Naive thymus-derived CD4-positive, alpha-beta T cell (primary cell): Measurements from ENCODE around the gene ROCK2. TPM values are rescaled to one million over a fixed set of nuclear protein-coding genes. Genes with fewer than 3 reads are reported as not detected.

ENCODE experiments used
- ATAC-seq: fragments of 150-1000 bp; cut with Tn5 transposase; 2 replicates; pipeline ENCODE4 v1.10.0; 2021; ENCODE audit warnings: mild to moderate bottlenecking, moderate library complexity
- CTCF ChIA-PET: fragments of 350-600 bp; sonication (Branson Sonifier 250); formaldehyde crosslinking; loops from one replicate; lab custom pipeline; 2021; ENCODE audit warnings: antibody characterized with exemption; lab: Charles Lee
- POLR2A ChIA-PET: fragments of 350-600 bp; sonication (Branson Sonifier 250); formaldehyde crosslinking; loops from one replicate; lab custom pipeline; 2021; ENCODE audit warnings: antibody characterized with exemption, inconsistent platforms; lab: Charles Lee
- DNase-seq, 9 donors: peaks; one replicate each; pipeline versions ENCODE4 v3.0.0 to v3.0.0-alpha.2; 2020 to 2022; ENCODE audit warnings: mixed read lengths in 1 of 9
- H3K27ac ChIP-seq: one replicate; pipeline ENCODE4 v1.7.0; 2013; ENCODE audit warnings: mild to moderate bottlenecking, low read depth, low read length, moderate library complexity
- H3K27me3 ChIP-seq, 2 donors: one replicate each; pipeline ENCODE4 v1.7.0; 2013; ENCODE audit warnings: low read length in 2 of 2, mild to moderate bottlenecking in 2 of 2, moderate library complexity in 2 of 2; ENCODE audit not compliant: control insufficient read depth in 2 of 2, insufficient read depth in 2 of 2
- H3K36me3 ChIP-seq, 3 experiments: 1 replicate in 2 of 3; 2 replicates in 1 of 3; pipeline ENCODE4 v1.7.0; 2013; ENCODE audit warnings: low read length in 3 of 3, mild to moderate bottlenecking in 3 of 3, moderate library complexity in 1 of 3; ENCODE audit not compliant: insufficient read depth in 3 of 3, control insufficient read depth in 2 of 3
- H3K4me1 ChIP-seq, 2 donors: one replicate each; pipeline ENCODE4 v1.7.0; 2013; ENCODE audit warnings: low read length in 2 of 2, mild to moderate bottlenecking in 2 of 2, moderate library complexity in 1 of 2; ENCODE audit not compliant: control insufficient read depth in 2 of 2, insufficient read depth in 2 of 2
- H3K4me3 ChIP-seq: 2 replicates; pipeline ENCODE4 v1.7.0; 2013; ENCODE audit warnings: mild to moderate bottlenecking, low read length
- H3K9me3 ChIP-seq, 3 experiments: 1 replicate in 2 of 3; 2 replicates in 1 of 3; pipeline ENCODE4 v1.7.0; 2013; ENCODE audit warnings: low read length in 3 of 3; ENCODE audit not compliant: control insufficient read depth in 2 of 3
- H3K27ac Mint-ChIP-seq, 9 donors: one replicate each; pipeline ENCODE4 v1.8.0; 2020 to 2022; ENCODE audit warnings: mixed read lengths in 9 of 9, mild to moderate bottlenecking in 8 of 9, moderate library complexity in 5 of 9, inconsistent platforms in 2 of 9
- H3K27me3 Mint-ChIP-seq, 5 donors: one replicate each; pipeline ENCODE4 v1.8.0; 2021 to 2022; ENCODE audit warnings: mixed read lengths in 5 of 5, mild to moderate bottlenecking in 1 of 5
- H3K36me3 Mint-ChIP-seq, 5 donors: one replicate each; pipeline ENCODE4 v1.8.0; 2020 to 2022; ENCODE audit warnings: mixed read lengths in 5 of 5, mild to moderate bottlenecking in 3 of 5, inconsistent platforms in 1 of 5
- H3K4me1 Mint-ChIP-seq, 7 donors: one replicate each; pipeline ENCODE4 v1.8.0; 2020 to 2022; ENCODE audit warnings: mixed read lengths in 7 of 7, mild to moderate bottlenecking in 3 of 7, inconsistent platforms in 1 of 7
- H3K4me3 Mint-ChIP-seq, 10 donors: one replicate each; pipeline ENCODE4 v1.8.0; 2020 to 2022; ENCODE audit warnings: mild to moderate bottlenecking in 10 of 10, mixed read lengths in 10 of 10, moderate library complexity in 6 of 10, inconsistent platforms in 2 of 10
- H3K9me3 Mint-ChIP-seq, 11 donors: one replicate each; pipeline ENCODE4 v1.8.0; 2020 to 2022; ENCODE audit warnings: mixed read lengths in 11 of 11, mild to moderate bottlenecking in 4 of 11, inconsistent platforms in 1 of 11, moderate library complexity in 1 of 11
- intact Hi-C, 2 donors: fragments of 100-400 bp; cut with micrococcal nuclease; formaldehyde crosslinking; loops; one replicate each; pipeline ENCODE4 v1.15.1; 2023
- polyA plus RNA-seq, 2 donors: library from polyadenylated mRNA; unstranded; fragments of 300-500 nt; fragmentation: Illumina TruSeq; gene quantifications; one replicate each; pipeline ENCODE4 v1.2.3, GENCODE V29; 2021
- total RNA-seq, 6 experiments: library from RNA in 5 of 6; stranded (reverse) in 5 of 6; gene quantifications; 1 replicate in 5 of 6; 2 replicates in 1 of 6; pipeline ENCODE4 v1.2.3 and lab custom pipeline; 2021 to 2026

Gene ROCK2
- total and polyA plus RNA-seq, 7 experiments from 2014 or later = 12.0 to 23.9 (median 18.7) TPM

DNA sequence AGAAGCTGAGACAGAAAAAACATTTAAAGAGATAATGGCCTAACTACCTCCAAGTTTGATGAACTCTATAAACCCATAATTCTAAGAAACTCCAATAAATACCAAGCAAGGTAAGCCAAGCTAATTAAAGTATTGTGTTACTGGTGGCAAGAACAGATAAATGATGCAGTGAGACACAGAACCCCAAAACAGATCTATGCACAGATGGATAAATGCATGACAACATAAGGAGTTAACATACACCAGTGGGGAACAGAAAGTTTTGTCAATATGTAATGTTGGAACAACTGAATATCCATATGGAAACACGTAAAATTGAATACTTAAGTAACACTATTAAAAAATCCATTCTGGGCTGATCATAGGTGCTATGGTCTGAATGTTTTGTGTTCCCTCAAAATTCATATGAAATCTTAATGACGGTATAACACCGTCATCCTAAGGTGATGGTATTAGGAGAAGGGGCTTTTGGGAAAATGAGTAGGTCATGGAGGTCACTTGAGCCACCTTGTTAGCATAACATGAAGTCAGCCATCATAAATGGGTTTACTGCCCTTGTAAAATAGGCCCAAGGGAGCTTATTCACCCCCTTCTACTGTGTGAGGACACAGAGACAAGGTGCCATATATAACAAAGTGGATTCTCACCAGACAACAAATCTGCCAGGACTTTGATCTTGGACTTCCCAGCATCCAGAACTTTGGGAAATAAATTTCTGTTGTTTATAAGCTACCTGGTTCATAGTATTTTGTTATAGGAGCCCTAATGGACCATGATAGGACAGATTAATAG lies 102.8 kb downstream of the ROCK2 start:
- H3K36me3 Mint-ChIP-seq = peaks cover 0 to 40% (median 3%) of the 10 kb centered on the region in 5 donors
- no peak overlapping the region for H3K4me3 Mint-ChIP-seq
- no peaks in the 10 kb centered on the region for H3K9me3 Mint-ChIP-seq
- H3K27ac Mint-ChIP-seq = no peak overlapping the region
- ATAC-seq (no peak), DNase-seq (no peak)
- H3K27ac ChIP-seq = no peak overlapping the region
- no peaks in the 10 kb centered on the region for H3K4me1 ChIP-seq
- H3K4me1 Mint-ChIP-seq = peaks cover 0 to 12% (median 2%) of the 10 kb centered on the region in 7 donors
- H3K36me3 ChIP-seq = no peaks in the 10 kb centered on the region
- intact Hi-C loops = no loop called here
- CTCF ChIA-PET = interaction anchor here (0.6 kb wide), 1 partner anchor 342 kb away, joined by 3 read pairs; no protein-coding TSS in a partner anchor
- H3K9me3 ChIP-seq = no peaks in the 10 kb centered on the region
- H3K27me3 Mint-ChIP-seq = no peaks in the 10 kb centered on the region
- no peaks in the 10 kb centered on the region for H3K27me3 ChIP-seq
- POLR2A ChIA-PET = no interaction called here
- H3K4me3 ChIP-seq = no peak overlapping the region

- intact Hi-C loops = loop anchor here in 1 of 2 donors (10.0 kb wide), 1 partner anchor 405 kb away; no protein-coding TSS in a partner anchor
- CTCF ChIA-PET = no interaction called here
- H3K27ac ChIP-seq = no peak overlapping the region
- Mint-ChIP-seq H3K4me3 (no peak overlapping the region), H3K9me3 (no peaks in the 10 kb centered on the region), H3K4me1 (peaks cover 0 to 12% (median 5%) of the 10 kb centered on the region in 7 donors), H3K27ac (no peak overlapping the region), H3K36me3 (peaks cover 0 to 40% (median 0%) of the 10 kb centered on the region in 5 donors), H3K27me3 (no peaks in the 10 kb centered on the region)
- no peaks in the 10 kb centered on the region for H3K36me3 ChIP-seq
- H3K27me3 ChIP-seq = no peaks in the 10 kb centered on the region
- no peak overlapping the region for H3K4me3 ChIP-seq
- H3K9me3 ChIP-seq = no peaks in the 10 kb centered on the region
- no peak for ATAC-seq
- DNase-seq = no peak
- POLR2A ChIA-PET = no interaction called here
- H3K4me1 ChIP-seq = no peaks in the 10 kb centered on the region
Measured at GRCh38 chr2:11239666-11240462, 104.6 kb downstream of the ROCK2 start.

- peaks cover 0 to 40% (median 0%) of the 10 kb centered on the region in 5 donors for H3K36me3 Mint-ChIP-seq
- H3K4me3 ChIP-seq = no peak overlapping the region
- ChIA-PET CTCF (no interaction called here), POLR2A (no interaction called here)
- no peaks in the 10 kb centered on the region for H3K9me3 Mint-ChIP-seq
- H3K27ac ChIP-seq = no peak overlapping the region
- peaks cover 0 to 12% (median 5%) of the 10 kb centered on the region in 7 donors for H3K4me1 Mint-ChIP-seq
- no peaks in the 10 kb centered on the region for H3K4me1 ChIP-seq
- no peak overlapping the region for H3K27ac Mint-ChIP-seq
- no peaks in the 10 kb centered on the region for H3K36me3 ChIP-seq
- no peak for DNase-seq
- no peaks in the 10 kb centered on the region for H3K9me3 ChIP-seq
- H3K27me3 ChIP-seq = no peaks in the 10 kb centered on the region
- intact Hi-C loops = loop anchor here in 1 of 2 donors (10.0 kb wide), 1 partner anchor 404 kb away; no protein-coding TSS in a partner anchor
- no peaks in the 10 kb centered on the region for H3K27me3 Mint-ChIP-seq
- H3K4me3 Mint-ChIP-seq = no peak overlapping the region
- no peak for ATAC-seq
Measured at GRCh38 chr2:11239147-11239546, 105.3 kb downstream of the ROCK2 start.

DNA sequence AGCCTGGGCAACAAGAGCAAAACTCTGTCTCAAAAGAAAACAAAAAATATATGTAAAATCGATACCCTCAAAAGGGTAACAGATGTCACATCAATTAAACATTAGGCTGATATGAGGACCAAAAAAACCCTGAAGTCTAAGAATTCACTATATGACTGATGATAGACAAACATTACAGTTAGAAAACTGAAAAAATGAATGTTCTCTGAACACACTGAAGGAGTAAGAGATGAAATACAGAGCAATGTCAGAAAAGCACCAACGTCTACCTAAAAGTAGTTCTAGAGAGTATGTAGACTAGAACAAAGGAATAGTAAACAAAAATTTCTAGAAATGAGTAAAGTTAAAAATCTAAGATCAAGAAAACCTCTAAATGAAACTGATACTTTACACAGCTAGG lies 107.3 kb downstream of the ROCK2 start:
- ATAC-seq = no peak
- CTCF ChIA-PET = no interaction called here
- POLR2A ChIA-PET = no interaction called here

DNA sequence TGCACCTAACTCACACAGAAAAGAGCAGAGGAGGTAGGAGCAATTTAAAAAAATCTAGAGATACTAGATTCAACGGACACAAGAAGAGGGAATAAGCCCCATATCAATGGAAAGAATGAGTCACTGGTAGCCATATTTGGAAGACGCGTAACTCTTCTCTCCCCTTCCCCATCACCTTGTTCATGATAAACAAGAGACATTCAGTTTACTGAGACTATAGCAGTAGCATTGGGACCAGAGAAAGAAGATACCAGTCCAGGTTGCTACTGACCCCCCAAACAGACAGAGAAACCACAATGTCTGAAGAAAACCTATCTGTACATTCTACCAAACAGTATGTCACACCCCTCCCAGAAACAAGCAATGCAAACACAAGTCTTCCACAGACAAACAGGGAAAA lies 108.1 kb downstream of the ROCK2 start:
- Histone ChIP-seq H3K9me3 (no peaks in the 10 kb centered on the region), H3K4me3 (no peak overlapping the region), H3K36me3 (no peaks in the 10 kb centered on the region), H3K4me1 (no peaks in the 10 kb centered on the region), H3K27me3 (no peaks in the 10 kb centered on the region), H3K27ac (no peak overlapping the region)
- ChIA-PET POLR2A (no interaction called here), CTCF (no interaction called here)
- no peak overlapping the region for H3K27ac Mint-ChIP-seq
- H3K36me3 Mint-ChIP-seq = peaks cover 0 to 20% (median 1%) of the 10 kb centered on the region in 5 donors
- no peak for ATAC-seq
- no peaks in the 10 kb centered on the region for H3K9me3 Mint-ChIP-seq
- H3K4me1 Mint-ChIP-seq = peaks cover 0 to 12% (median 2%) of the 10 kb centered on the region in 7 donors
- no peaks in the 10 kb centered on the region for H3K27me3 Mint-ChIP-seq
- H3K4me3 Mint-ChIP-seq = no peak overlapping the region
- intact Hi-C loops = loop anchor here in 1 of 2 donors (10.0 kb wide), 1 partner anchor 402 kb away; no protein-coding TSS in a partner anchor
- DNase-seq = no peak

More for the DNA sequence above, 107.3 kb downstream of the ROCK2 start:
- Histone ChIP-seq H3K27me3 (no peaks in the 10 kb centered on the region), H3K27ac (no peak overlapping the region), H3K4me1 (no peaks in the 10 kb centered on the region), H3K9me3 (no peaks in the 10 kb centered on the region), H3K4me3 (no peak overlapping the region), H3K36me3 (no peaks in the 10 kb centered on the region)
- Mint-ChIP-seq H3K4me3 (no peak overlapping the region), H3K9me3 (no peaks in the 10 kb centered on the region), H3K27ac (peak overlapping the region in 1 of 9 donors; percentile 41), H3K27me3 (no peaks in the 10 kb centered on the region), H3K4me1 (peaks cover 0 to 12% (median 2%) of the 10 kb centered on the region in 7 donors), H3K36me3 (peaks cover 0 to 26% (median 1%) of the 10 kb centered on the region in 5 donors)
- intact Hi-C loops = loop anchor here in 1 of 2 donors (10.0 kb wide), 1 partner anchor 402 kb away; no protein-coding TSS in a partner anchor
- DNase-seq = no peak

DNA sequence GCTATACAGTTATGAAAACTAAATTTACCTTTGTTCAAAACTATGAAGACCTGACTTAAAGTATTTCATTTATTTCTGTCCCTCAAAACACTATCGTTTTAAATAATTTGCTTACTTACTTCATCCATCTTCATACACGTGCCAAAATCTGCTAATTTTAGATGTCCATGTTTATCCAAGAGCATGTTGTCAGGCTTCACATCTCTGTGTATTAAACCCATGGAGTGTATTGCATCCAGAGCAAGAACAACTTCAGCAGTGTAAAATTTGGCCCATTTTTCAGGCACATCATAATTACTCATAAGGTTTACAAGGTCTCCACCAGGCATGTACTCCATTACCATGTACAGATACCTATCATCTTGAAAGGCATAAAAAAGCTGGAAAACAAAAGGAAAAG lies 108.9 kb downstream of the ROCK2 start:
- Mint-ChIP-seq H3K36me3 (peaks cover 0 to 16% (median 0%) of the 10 kb centered on the region in 5 donors), H3K27ac (no peak overlapping the region), H3K27me3 (no peaks in the 10 kb centered on the region), H3K9me3 (no peaks in the 10 kb centered on the region), H3K4me3 (no peak overlapping the region), H3K4me1 (peaks cover 0 to 12% (median 0%) of the 10 kb centered on the region in 7 donors)
- Histone ChIP-seq H3K27ac (no peak overlapping the region), H3K27me3 (no peaks in the 10 kb centered on the region), H3K36me3 (no peaks in the 10 kb centered on the region), H3K4me1 (no peaks in the 10 kb centered on the region), H3K4me3 (no peak overlapping the region), H3K9me3 (no peaks in the 10 kb centered on the region)
- POLR2A ChIA-PET = no interaction called here
- CTCF ChIA-PET = interaction anchor here (2.6 kb wide), 1 partner anchor 103 kb away, joined by 12 read pairs; a partner anchor contains a TSS
- no peak for DNase-seq
- intact Hi-C loops = loop anchor here in 1 of 2 donors (10.0 kb wide), 1 partner anchor 401 kb away; no protein-coding TSS in a partner anchor
- no peak for ATAC-seq
